ENCODE measurements around the gene NUP98. TPM values are rescaled to one million over a fixed set of nuclear protein-coding genes. Genes with fewer than 3 reads are reported as not detected.

The NUP98 gene
- total and polyA plus RNA-seq, 4 donors: 10.9 to 75.0 (median 43.9) TPM

GRCh38 chr11:3641191-3641590 lies 156.2 kb downstream of the NUP98 start:
- 62% methylated on average over 8 of the region's 8 CpGs for WGBS
- Histone ChIP-seq H3K36me3 (ENCODE audit: control insufficient read depth in 4 of 4, insufficient read depth in 3 of 4, low read depth in 1 of 4, low read length in 3 of 4) (no peaks in the 10 kb centered on the region), H3K27me3 (ENCODE audit: control insufficient read depth in 4 of 4, insufficient read depth in 4 of 4, low read length in 3 of 4) (no peaks in the 10 kb centered on the region), H3K27ac (ENCODE audit: low read depth in 1 of 2, low read length in 2 of 2) (no peak overlapping the region), H3K4me1 (ENCODE audit: control insufficient read depth in 4 of 4, insufficient read depth in 4 of 4, low read length in 3 of 4) (peaks cover 6 to 20% (median 9%) of the 10 kb centered on the region in 4 donors), H3K4me3 (ENCODE audit: low read depth in 1 of 3, low read length in 3 of 3) (no peak overlapping the region), H3K9ac (ENCODE audit: low read depth in 1 of 2, low read length in 2 of 2) (no peak overlapping the region), H3K9me3 (ENCODE audit: control insufficient read depth in 4 of 4, low read length in 3 of 4) (no peaks in the 10 kb centered on the region)
- peak; percentile 29 for DNase-seq (ENCODE audit: low spot score)
- TF ChIP-seq REST (IDR thresholded peaks at IDR 0.05) (no peak), ATF3 (IDR thresholded peaks at IDR 0.05) (no peak), GABPA (IDR thresholded peaks at IDR 0.05 in 1 of 2, conservative IDR thresholded peaks at IDR 0.05 in 1 of 2) (no peak), SP1 (IDR thresholded peaks at IDR 0.05) (no peak), YY1 (IDR thresholded peaks at IDR 0.05) (no peak), TAF1 (conservative IDR thresholded peaks at IDR 0.05) (no peak), FOXA1 (IDR thresholded peaks at IDR 0.05) (no peak), RXRA (IDR thresholded peaks at IDR 0.05) (no peak)

- Histone ChIP-seq H3K4me3 (ENCODE audit: low read depth in 1 of 3, low read length in 3 of 3) (no peak overlapping the region), H3K9me3 (ENCODE audit: control insufficient read depth in 4 of 4, low read length in 3 of 4) (no peaks in the 10 kb centered on the region), H3K4me1 (ENCODE audit: control insufficient read depth in 4 of 4, insufficient read depth in 4 of 4, low read length in 3 of 4) (peaks cover 6 to 19% (median 9%) of the 10 kb centered on the region in 4 donors), H3K27ac (ENCODE audit: low read depth in 1 of 2, low read length in 2 of 2) (no peak overlapping the region), H3K36me3 (ENCODE audit: control insufficient read depth in 4 of 4, insufficient read depth in 3 of 4, low read depth in 1 of 4, low read length in 3 of 4) (no peaks in the 10 kb centered on the region), H3K9ac (ENCODE audit: low read depth in 1 of 2, low read length in 2 of 2) (no peak overlapping the region), H3K27me3 (ENCODE audit: control insufficient read depth in 4 of 4, insufficient read depth in 4 of 4, low read length in 3 of 4) (no peaks in the 10 kb centered on the region)
- 97% methylated on average over 14 of the region's 14 CpGs for WGBS
- DNase-seq (ENCODE audit: low spot score): no peak
- no peak for TF ChIP-seq YY1 (IDR thresholded peaks at IDR 0.05)
Observed at GRCh38 chr11:3639841-3640240, 157.5 kb downstream of the NUP98 start.

- Histone ChIP-seq H3K4me3 (ENCODE audit: low read depth in 1 of 3, low read length in 3 of 3) (no peak overlapping the region), H3K9ac (ENCODE audit: low read depth in 1 of 2, low read length in 2 of 2) (no peak overlapping the region), H3K36me3 (ENCODE audit: control insufficient read depth in 4 of 4, insufficient read depth in 3 of 4, low read depth in 1 of 4, low read length in 3 of 4) (no peaks in the 10 kb centered on the region), H3K27ac (ENCODE audit: low read depth in 1 of 2, low read length in 2 of 2) (no peak overlapping the region), H3K9me3 (ENCODE audit: control insufficient read depth in 4 of 4, low read length in 3 of 4) (no peaks in the 10 kb centered on the region), H3K27me3 (ENCODE audit: control insufficient read depth in 4 of 4, insufficient read depth in 4 of 4, low read length in 3 of 4) (no peaks in the 10 kb centered on the region), H3K4me1 (ENCODE audit: control insufficient read depth in 4 of 4, insufficient read depth in 4 of 4, low read length in 3 of 4) (peaks cover 6 to 12% (median 9%) of the 10 kb centered on the region in 4 donors)
- no peak for DNase-seq (ENCODE audit: low spot score)
- TF ChIP-seq REST (IDR thresholded peaks at IDR 0.05) (no peak), CTCF (IDR thresholded peaks at IDR 0.05; ENCODE audit: low read depth, low read length, missing input control) (no peak), JUND (IDR thresholded peaks at IDR 0.05) (no peak), ZBTB33 (IDR thresholded peaks at IDR 0.05) (no peak), HNF4G (IDR thresholded peaks at IDR 0.05) (no peak), FOXA2 (IDR thresholded peaks at IDR 0.05) (no peak), RXRA (IDR thresholded peaks at IDR 0.05) (no peak)
- WGBS: 90% methylated on average over 5 of the region's 5 CpGs
Observed at GRCh38 chr11:3638513-3638912, 158.8 kb downstream of the NUP98 start.
